HG02973 (cell line): ENCODE data around the gene ACTR1B.
"Not testable (repeated sequence)": the region's sequence is repeated elsewhere in the genome, so short reads cannot be mapped to it uniquely, and the experiment has no call there.

ENCODE experiments used
- ATAC-seq: cut with Tn5 transposase; IDR thresholded peaks from one replicate; pipeline ENCODE4 v1.9.1; 2021; ENCODE audit warnings: moderate library complexity; ENCODE audit not compliant: unreplicated experiment

The ACTR1B gene

GRCh38 chr2:97618939-97619827, 44.7 kb downstream of the ACTR1B start:
- not testable (repeated sequence) for ATAC-seq

GRCh38 chr2:97617911-97618310, 45.9 kb downstream of the ACTR1B start:
- ATAC-seq: no peak

GRCh38 chr2:97615746-97616145, 48.1 kb downstream of the ACTR1B start:
- ATAC-seq: not testable (repeated sequence)

- not testable (repeated sequence) for ATAC-seq
Observed at GRCh38 chr2:97611895-97612294, 51.9 kb downstream of the ACTR1B start.

GRCh38 chr2:97608745-97609144, 55.1 kb downstream of the ACTR1B start:
- ATAC-seq: not testable (repeated sequence)
